ENCODE data around the gene RNF215.

DNA sequence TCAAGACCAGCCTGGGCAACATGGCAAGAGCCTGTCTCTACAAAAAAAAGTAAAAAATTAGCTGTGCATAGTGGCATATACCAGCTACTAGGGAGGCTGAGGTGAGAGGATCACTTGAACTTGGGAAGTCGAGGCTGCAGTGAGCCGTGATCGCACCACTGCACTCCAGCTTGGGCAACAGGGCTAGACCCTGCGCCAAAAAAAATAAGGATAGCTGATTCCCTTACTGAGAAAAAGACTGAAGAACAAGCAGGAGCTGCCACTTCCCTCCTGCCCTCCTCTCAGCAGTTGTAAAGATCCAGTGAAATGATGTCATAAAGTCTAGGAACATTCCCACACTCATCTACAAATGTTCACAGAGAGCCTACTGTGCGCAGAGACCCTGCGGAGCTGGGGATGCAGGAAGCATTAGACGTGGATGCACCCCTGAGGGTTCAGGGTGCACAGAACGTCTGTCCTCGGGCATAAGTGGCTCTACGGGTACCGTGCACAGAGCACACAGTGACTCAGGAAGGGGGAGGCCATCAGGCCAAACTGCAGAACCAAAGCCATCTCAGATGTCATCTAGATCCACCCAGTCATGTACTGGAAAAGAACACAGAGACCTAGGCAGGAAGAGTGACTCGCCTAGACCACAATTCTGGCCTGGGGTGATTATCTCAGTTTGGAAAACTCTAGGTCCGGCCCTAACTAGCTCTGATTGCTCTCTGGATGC lies 21.3 kb upstream of the RNF215 start:
- no peak for TF ChIP-seq BRCA1 (IDR thresholded peaks at IDR 0.05; ENCODE audit: low read depth, low read length)
- TF ChIP-seq CHD1 (IDR thresholded peaks at IDR 0.05; ENCODE audit: low read depth, low read length): no peak
- no peak for TF ChIP-seq PAX8 (IDR thresholded peaks at IDR 0.05)
- no peak for TF ChIP-seq POLR2A (IDR thresholded peaks at IDR 0.05; ENCODE audit: low read depth, low read length)
- TF ChIP-seq CBFB (IDR thresholded peaks at IDR 0.05; ENCODE audit: low read depth): no peak
- TF ChIP-seq ZSCAN29 (IDR thresholded peaks at IDR 0.05): no peak
- TF ChIP-seq EZH2 (IDR thresholded peaks at IDR 0.05; ENCODE audit: borderline replicate concordance, control insufficient read depth, low read depth, low read length): no peak
- no peak for TF ChIP-seq EGR1 (IDR thresholded peaks at IDR 0.05; ENCODE audit: borderline replicate concordance in 1 of 2, low read depth in 2 of 2, low read length in 2 of 2)
- no peak for TF ChIP-seq HCFC1 (IDR thresholded peaks at IDR 0.05; ENCODE audit: low read length)
- TF ChIP-seq SUZ12 (IDR thresholded peaks at IDR 0.05; ENCODE audit: unreplicated experiment): no peak

All from GM12878 (cell line).